OCI-LY3 (cell line): ENCODE measurements around the gene ZNF763.
"Not testable (repeated sequence)": the region's sequence is repeated elsewhere in the genome, so short reads cannot be mapped to it uniquely, and the experiment has no call there.

Experiments used
- EZH2phosphoT487 ChIP-seq: fragments of 200-600 bp; shearing (Covaris generic); IDR thresholded peaks from 2 replicates; pipeline ENCODE4 v1.6.1; 2018; ENCODE audit warnings: antibody characterized with exemption, mixed run types, low read depth
- TF ChIP-seq, protein P1 (sequence below): fragments of 200-600, 300-600 bp; sonication (generic); IDR thresholded peaks from 2 replicates; pipeline ENCODE4 v1.5.1; 2014; ENCODE audit warnings: antibody characterized with exemption, low read length, low read depth

DNA sequence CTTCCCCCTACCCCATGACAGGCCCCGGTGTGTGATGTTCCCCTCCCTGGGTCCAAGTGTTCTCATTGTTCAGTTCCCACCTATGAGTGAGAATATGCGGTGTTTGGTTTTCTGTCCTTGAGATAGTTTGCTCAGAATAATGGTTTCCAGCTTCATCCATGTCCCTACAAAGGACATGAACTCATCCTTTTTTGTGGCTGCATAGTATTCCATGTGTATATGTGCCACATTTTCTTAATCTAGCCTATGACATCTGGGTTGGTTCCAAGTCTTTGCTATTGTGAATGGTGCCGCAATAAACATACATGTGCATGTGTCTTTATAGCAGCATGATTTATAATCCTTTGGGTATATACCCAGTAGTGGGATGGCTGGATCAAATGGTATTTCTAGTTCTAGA is 26.5 kb upstream of the ZNF763 start:
- TF ChIP-seq, protein P1, sequence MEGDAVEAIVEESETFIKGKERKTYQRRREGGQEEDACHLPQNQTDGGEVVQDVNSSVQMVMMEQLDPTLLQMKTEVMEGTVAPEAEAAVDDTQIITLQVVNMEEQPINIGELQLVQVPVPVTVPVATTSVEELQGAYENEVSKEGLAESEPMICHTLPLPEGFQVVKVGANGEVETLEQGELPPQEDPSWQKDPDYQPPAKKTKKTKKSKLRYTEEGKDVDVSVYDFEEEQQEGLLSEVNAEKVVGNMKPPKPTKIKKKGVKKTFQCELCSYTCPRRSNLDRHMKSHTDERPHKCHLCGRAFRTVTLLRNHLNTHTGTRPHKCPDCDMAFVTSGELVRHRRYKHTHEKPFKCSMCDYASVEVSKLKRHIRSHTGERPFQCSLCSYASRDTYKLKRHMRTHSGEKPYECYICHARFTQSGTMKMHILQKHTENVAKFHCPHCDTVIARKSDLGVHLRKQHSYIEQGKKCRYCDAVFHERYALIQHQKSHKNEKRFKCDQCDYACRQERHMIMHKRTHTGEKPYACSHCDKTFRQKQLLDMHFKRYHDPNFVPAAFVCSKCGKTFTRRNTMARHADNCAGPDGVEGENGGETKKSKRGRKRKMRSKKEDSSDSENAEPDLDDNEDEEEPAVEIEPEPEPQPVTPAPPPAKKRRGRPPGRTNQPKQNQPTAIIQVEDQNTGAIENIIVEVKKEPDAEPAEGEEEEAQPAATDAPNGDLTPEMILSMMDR: not testable (repeated sequence)
- not testable (repeated sequence) for TF ChIP-seq EZH2phosphoT487
